ENCODE results near the gene SESN3.
"Not testable (repeated sequence)": the region's sequence is repeated elsewhere in the genome, so short reads cannot be mapped to it uniquely, and the experiment has no call there.

The SESN3 gene

GRCh38 chr11:95149651-95150364 lies 81.2 kb downstream of the SESN3 start:
- peak; percentile 77 to 93 for DNase-seq

GRCh38 chr11:95148938-95149337 lies 82.1 kb downstream of the SESN3 start:
- DNase-seq: no peak

- no peak for DNase-seq
Observed at GRCh38 chr11:95148406-95148805, 82.6 kb downstream of the SESN3 start.

- DNase-seq: peak; percentile 80 to 94
Observed at GRCh38 chr11:95147364-95147905, 83.6 kb downstream of the SESN3 start.

- DNase-seq: no peak
Observed at GRCh38 chr11:95145430-95146060, 85.5 kb downstream of the SESN3 start.

- no peak for DNase-seq
Observed at GRCh38 chr11:95144313-95145235, 86.4 kb downstream of the SESN3 start.

GRCh38 chr11:95143106-95143681 lies 87.8 kb downstream of the SESN3 start:
- DNase-seq: no peak

GRCh38 chr11:95142431-95142830 lies 88.6 kb downstream of the SESN3 start:
- DNase-seq: no peak

- DNase-seq: no peak
Observed at GRCh38 chr11:95140397-95141033, 90.5 kb downstream of the SESN3 start.

- DNase-seq: peak in 1 of 2 experiments; percentile 25
Observed at GRCh38 chr11:95138448-95138847, 92.6 kb downstream of the SESN3 start.

GRCh38 chr11:95137299-95137698 lies 93.7 kb downstream of the SESN3 start:
- DNase-seq: no peak

GRCh38 chr11:95136747-95137146 lies 94.3 kb downstream of the SESN3 start:
- DNase-seq: not testable (repeated sequence)

GRCh38 chr11:95135880-95136279 lies 95.1 kb downstream of the SESN3 start:
- no peak for DNase-seq

- no peak for DNase-seq
Observed at GRCh38 chr11:95135155-95135554, 95.8 kb downstream of the SESN3 start.

- no peak for DNase-seq
Observed at GRCh38 chr11:95134491-95134890, 96.5 kb downstream of the SESN3 start.

- DNase-seq: no peak
Observed at GRCh38 chr11:95132956-95133355, 98.0 kb downstream of the SESN3 start.

- no peak for DNase-seq
Observed at GRCh38 chr11:95128602-95129001, 102.4 kb downstream of the SESN3 start.

- no peak for DNase-seq
Observed at GRCh38 chr11:95123556-95123955, 107.4 kb downstream of the SESN3 start.

- no peak for DNase-seq
Observed at GRCh38 chr11:95121698-95122097, 109.3 kb downstream of the SESN3 start.

GRCh38 chr11:95119361-95120060 lies 111.5 kb downstream of the SESN3 start:
- no peak for DNase-seq

- DNase-seq: no peak
Observed at GRCh38 chr11:95115597-95115996, 115.4 kb downstream of the SESN3 start.
